Prostate gland (tissue), 2 donors: ENCODE results near the gene ADAMTS17. TPM values are rescaled to one million over a fixed set of nuclear protein-coding genes. Genes with fewer than 3 reads are reported as not detected.

Experiments used
- DNase-seq: peaks from one replicate; pipeline ENCODE4 v3.0.0-alpha.2; 2019; ENCODE audit warnings: low spot score
- H3K27ac ChIP-seq, 2 donors: fragments of 200-600 bp; sonication (generic); 2 replicates each; pipeline ENCODE4 v1.5.1; 2017 to 2019
- H3K27me3 ChIP-seq: fragments of 200-600 bp; sonication (generic); replicated peaks from 2 replicates; pipeline ENCODE4 v1.5.1; 2019; ENCODE audit not compliant: insufficient read depth
- H3K36me3 ChIP-seq, 2 donors: fragments of 200-600 bp; sonication (generic); 1 replicate in 1 of 2; 2 replicates in 1 of 2; pipeline versions ENCODE4 v1.5.1 to v1.8.1; 2017 to 2019
- H3K4me1 ChIP-seq: fragments of 200-600 bp; sonication (generic); replicated peaks from 2 replicates; pipeline ENCODE4 v1.5.1; 2019
- H3K4me3 ChIP-seq, 2 donors: fragments of 200-600 bp; sonication (generic); 2 replicates each; pipeline ENCODE4 v1.5.1; 2017 to 2019
- H3K9me3 ChIP-seq: fragments of 200-600 bp; sonication (generic); 2 replicates; pipeline ENCODE4 v1.5.1; 2017
- POLR2A ChIP-seq: fragments of 450-650 bp; IDR thresholded peaks from one replicate; pipeline ENCODE4 v1.6.1; 2016; ENCODE audit warnings: antibody characterized with exemption, mild to moderate bottlenecking
- POLR2AphosphoS5 ChIP-seq: sonication (generic); formaldehyde crosslinking; IDR thresholded peaks from one replicate; pipeline ENCODE4 v1.6.1; 2017; ENCODE audit warnings: antibody characterized with exemption
- WGBS: methylation state at CpG from one replicate; pipeline ENCODE4 v1.1.5; 2018; 5-methylcytosine and 5-hydroxymethylcytosine counted together
- intact Hi-C: fragments of 100-400 bp; cut with DNase I; formaldehyde crosslinking; loops from one replicate; pipeline ENCODE4 v1.14.2; 2022
- total RNA-seq, 2 donors: library from RNA; depleted of rRNA; stranded (reverse); fragments of >200 nt; gene quantifications; one replicate each; pipeline ENCODE4 v1.1.0, GENCODE V29; 2016
- TF ChIP-seq, protein P1 (sequence below), 4 experiments: fragments of 200-600 bp in 2 of 4; fragments of 450-650 bp in 2 of 4; sonication (generic) in 2 of 4; IDR thresholded peaks; 1 replicate in 3 of 4; 2 replicates in 1 of 4; pipeline ENCODE4 v1.5.1; 2016 to 2019; ENCODE audit warnings: antibody characterized with exemption in 4 of 4, mild to moderate bottlenecking in 2 of 4, moderate library complexity in 2 of 4

The ADAMTS17 gene
- total RNA-seq, 2 donors from 2014 or later: 2.7 to 5.6 TPM

DNA sequence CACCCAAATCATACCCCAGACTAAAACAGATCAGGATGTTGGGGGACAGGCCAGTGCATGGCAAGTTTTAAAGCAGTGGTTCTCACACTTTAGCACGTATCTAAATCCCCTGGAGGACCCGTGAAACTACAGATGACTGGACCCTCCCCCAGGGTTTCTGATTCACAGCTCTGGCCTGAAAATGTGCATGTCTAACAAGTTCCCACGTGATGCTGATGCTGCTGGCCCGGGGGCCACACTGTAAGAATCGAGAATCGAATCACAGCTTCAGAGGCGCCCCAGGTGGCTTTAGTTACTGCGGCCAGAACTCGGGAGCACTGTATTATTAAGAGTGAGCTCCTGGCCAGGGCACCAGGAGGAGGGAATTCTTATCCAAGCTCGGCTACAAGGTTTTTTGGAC is 11.6 kb downstream of the ADAMTS17 start:
- no peak overlapping the region for H3K4me3 ChIP-seq
- H3K9me3 ChIP-seq: no peaks in the 10 kb centered on the region
- intact Hi-C loops: no loop called here
- H3K4me1 ChIP-seq: no peaks in the 10 kb centered on the region
- no peak overlapping the region for H3K27ac ChIP-seq
- no peaks in the 10 kb centered on the region for H3K36me3 ChIP-seq
- no peaks in the 10 kb centered on the region for H3K27me3 ChIP-seq
- TF ChIP-seq POLR2AphosphoS5 (no peak), POLR2A (no peak)
- TF ChIP-seq, protein P1, sequence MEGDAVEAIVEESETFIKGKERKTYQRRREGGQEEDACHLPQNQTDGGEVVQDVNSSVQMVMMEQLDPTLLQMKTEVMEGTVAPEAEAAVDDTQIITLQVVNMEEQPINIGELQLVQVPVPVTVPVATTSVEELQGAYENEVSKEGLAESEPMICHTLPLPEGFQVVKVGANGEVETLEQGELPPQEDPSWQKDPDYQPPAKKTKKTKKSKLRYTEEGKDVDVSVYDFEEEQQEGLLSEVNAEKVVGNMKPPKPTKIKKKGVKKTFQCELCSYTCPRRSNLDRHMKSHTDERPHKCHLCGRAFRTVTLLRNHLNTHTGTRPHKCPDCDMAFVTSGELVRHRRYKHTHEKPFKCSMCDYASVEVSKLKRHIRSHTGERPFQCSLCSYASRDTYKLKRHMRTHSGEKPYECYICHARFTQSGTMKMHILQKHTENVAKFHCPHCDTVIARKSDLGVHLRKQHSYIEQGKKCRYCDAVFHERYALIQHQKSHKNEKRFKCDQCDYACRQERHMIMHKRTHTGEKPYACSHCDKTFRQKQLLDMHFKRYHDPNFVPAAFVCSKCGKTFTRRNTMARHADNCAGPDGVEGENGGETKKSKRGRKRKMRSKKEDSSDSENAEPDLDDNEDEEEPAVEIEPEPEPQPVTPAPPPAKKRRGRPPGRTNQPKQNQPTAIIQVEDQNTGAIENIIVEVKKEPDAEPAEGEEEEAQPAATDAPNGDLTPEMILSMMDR (IDR thresholded peaks at IDR 0.05): no peak
- WGBS: 79% methylated on average over 10 of the region's 10 CpGs
- no peak for DNase-seq

DNA sequence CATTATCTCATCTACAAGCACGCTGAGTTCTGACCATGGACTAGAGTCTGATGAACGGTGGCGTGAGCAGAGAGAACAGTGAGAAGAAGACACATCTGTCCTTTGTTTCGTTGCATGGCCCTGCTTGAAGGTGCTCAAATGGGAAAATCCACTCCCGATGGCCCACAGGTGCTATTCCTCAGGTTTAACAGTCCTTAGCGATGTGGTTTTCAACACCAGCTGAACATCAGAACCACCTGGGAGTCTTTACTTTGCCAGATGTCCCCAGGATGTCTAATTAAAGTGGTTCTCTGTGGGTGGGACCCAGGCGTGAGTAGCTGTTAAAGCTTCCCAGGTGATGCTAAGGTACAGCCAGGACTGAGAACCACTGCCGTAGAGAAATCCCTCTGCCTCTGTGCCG is 13.0 kb downstream of the ADAMTS17 start:
- WGBS: 69% methylated on average over 9 of the region's 9 CpGs
- Histone ChIP-seq H3K4me1 (no peaks in the 10 kb centered on the region), H3K27ac (no peak overlapping the region), H3K27me3 (no peaks in the 10 kb centered on the region), H3K36me3 (no peaks in the 10 kb centered on the region), H3K4me3 (no peak overlapping the region), H3K9me3 (no peaks in the 10 kb centered on the region)
- TF ChIP-seq POLR2AphosphoS5: no peak
- no peak for TF ChIP-seq POLR2A
- TF ChIP-seq, protein P1 (IDR thresholded peaks at IDR 0.05): no peak
- intact Hi-C loops: no loop called here
- no peak for DNase-seq

DNA sequence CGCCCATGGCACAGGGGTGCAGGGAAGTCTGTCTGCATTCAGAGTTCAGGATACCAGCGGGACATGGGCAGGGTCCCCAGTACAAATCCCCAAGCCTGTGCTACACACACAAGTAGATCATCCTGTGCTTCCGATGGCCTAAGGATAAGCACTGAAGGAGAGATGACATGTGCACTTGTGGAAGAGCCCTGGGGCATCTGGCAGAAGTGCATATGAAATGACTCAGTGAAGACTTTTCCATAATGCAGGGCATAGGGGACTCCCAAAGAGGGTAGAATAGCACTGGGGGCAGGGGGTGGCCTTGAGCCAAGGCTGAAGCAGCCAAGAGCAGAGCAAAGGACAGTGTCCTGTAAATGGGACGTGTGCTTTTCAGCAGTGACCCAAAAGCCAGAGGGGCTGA is 22.9 kb downstream of the ADAMTS17 start:
- WGBS: 97% methylated on average over 4 of the region's 4 CpGs
- intact Hi-C loops: no loop called here
- H3K27ac ChIP-seq: no peak overlapping the region

DNA sequence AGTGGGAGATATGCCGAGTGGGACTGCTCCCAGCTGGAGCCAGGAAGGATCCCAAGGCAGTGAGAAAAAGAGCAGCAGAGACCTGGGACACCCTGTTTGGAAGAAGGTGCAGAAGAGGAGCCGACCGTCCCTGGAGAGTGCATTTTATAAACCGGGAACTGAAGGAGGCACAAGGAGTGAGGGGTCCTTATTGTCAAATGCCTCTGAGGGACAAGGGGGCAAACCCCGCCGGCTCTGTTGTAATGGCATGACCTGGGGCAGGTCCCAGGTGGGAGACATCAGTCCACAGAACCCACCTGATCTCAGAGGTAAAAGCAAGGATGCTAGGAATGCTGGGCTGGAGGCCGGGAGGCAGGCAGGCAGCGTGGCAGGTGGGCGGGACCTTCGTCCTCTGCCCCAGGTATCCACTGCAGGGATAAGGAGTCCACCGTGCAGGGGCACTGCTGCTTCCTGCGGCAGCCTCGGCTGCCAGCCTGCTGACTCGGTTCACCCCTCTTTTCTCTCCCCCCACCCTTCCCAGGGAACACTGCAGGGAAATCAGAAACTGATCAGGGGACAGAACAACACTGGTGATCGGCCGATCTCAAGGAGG is 26.9 kb downstream of the ADAMTS17 start:
- DNase-seq: no peak
- 88% methylated on average over 16 of the region's 16 CpGs for WGBS

More for the DNA sequence above, 22.9 kb downstream of the ADAMTS17 start:
- Histone ChIP-seq H3K4me1 (no peaks in the 10 kb centered on the region), H3K36me3 (no peaks in the 10 kb centered on the region), H3K9me3 (no peaks in the 10 kb centered on the region), H3K27me3 (no peaks in the 10 kb centered on the region), H3K4me3 (no peak overlapping the region)
- no peak for DNase-seq
- no peak for TF ChIP-seq POLR2AphosphoS5
- TF ChIP-seq, protein P1 (IDR thresholded peaks at IDR 0.05): no peak
- no peak for TF ChIP-seq POLR2A

More for the DNA sequence above, 26.9 kb downstream of the ADAMTS17 start:
- Histone ChIP-seq H3K36me3 (no peaks in the 10 kb centered on the region), H3K9me3 (no peaks in the 10 kb centered on the region), H3K27me3 (no peaks in the 10 kb centered on the region), H3K4me1 (no peaks in the 10 kb centered on the region), H3K4me3 (no peak overlapping the region), H3K27ac (no peak overlapping the region)
- intact Hi-C loops: no loop called here
- TF ChIP-seq POLR2A (no peak), POLR2AphosphoS5 (no peak)
- TF ChIP-seq, protein P1 (IDR thresholded peaks at IDR 0.05): no peak
